GM11168 (cell line): ENCODE measurements around the gene SYNRG.
"Not testable (repeated sequence)": the region's sequence is repeated elsewhere in the genome, so short reads cannot be mapped to it uniquely, and the experiment has no call there.

Source experiments
- in situ Hi-C: fragments of 300-500 bp; cut with MboI; formaldehyde crosslinking; loops from one replicate; pipeline ENCODE4 v1.12.0; 2022; ENCODE audit warnings: low sequenced_read_pairs; ENCODE audit not compliant: unreplicated experiment

Gene SYNRG, protein sequence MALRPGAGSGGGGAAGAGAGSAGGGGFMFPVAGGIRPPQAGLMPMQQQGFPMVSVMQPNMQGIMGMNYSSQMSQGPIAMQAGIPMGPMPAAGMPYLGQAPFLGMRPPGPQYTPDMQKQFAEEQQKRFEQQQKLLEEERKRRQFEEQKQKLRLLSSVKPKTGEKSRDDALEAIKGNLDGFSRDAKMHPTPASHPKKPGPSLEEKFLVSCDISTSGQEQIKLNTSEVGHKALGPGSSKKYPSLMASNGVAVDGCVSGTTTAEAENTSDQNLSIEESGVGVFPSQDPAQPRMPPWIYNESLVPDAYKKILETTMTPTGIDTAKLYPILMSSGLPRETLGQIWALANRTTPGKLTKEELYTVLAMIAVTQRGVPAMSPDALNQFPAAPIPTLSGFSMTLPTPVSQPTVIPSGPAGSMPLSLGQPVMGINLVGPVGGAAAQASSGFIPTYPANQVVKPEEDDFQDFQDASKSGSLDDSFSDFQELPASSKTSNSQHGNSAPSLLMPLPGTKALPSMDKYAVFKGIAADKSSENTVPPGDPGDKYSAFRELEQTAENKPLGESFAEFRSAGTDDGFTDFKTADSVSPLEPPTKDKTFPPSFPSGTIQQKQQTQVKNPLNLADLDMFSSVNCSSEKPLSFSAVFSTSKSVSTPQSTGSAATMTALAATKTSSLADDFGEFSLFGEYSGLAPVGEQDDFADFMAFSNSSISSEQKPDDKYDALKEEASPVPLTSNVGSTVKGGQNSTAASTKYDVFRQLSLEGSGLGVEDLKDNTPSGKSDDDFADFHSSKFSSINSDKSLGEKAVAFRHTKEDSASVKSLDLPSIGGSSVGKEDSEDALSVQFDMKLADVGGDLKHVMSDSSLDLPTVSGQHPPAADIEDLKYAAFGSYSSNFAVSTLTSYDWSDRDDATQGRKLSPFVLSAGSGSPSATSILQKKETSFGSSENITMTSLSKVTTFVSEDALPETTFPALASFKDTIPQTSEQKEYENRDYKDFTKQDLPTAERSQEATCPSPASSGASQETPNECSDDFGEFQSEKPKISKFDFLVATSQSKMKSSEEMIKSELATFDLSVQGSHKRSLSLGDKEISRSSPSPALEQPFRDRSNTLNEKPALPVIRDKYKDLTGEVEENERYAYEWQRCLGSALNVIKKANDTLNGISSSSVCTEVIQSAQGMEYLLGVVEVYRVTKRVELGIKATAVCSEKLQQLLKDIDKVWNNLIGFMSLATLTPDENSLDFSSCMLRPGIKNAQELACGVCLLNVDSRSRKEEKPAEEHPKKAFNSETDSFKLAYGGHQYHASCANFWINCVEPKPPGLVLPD (N-terminal part only)

DNA sequence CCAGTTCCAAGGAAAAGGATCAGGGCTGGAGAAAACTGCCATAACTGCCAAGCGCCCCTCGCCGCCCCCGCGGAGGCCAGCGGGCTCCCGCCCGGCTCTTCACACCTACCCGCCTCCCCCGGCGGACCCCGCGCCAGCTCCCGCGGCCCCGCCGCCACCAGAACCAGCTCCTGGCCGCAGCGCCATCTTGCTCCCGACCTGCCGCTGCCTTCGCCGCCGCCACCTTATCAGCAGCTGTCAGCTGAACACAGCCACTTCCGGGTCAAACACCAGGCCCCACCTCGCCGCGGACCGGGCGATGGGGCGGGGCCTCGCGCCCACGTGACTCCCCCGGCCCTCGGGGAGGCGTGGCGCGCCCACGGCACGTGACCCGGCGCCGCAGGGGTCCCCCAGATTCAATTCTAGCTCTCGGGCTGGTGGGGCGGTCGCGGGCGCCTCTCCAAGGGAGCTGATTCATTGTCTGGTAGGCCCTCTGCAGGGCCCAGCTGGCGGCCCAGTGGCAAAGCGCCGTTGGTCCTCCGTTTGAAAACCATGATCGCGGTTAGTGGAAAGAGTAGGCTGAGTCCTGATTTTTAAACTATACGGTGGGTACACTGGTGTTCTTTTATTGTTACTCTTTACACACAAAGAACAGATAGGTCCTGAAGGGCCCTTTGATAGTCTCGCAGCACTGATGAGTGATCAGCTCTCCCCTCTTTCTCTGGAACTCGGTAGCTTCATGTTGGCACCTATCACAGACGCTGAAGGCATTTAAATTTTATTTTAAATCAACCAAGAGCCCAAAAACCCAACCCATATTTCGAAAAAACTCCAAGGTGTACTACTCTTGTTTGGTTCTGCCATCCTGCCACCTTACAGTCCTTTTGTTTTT is at the start of gene SYNRG:
Gene SYNRG, minus strand, starts transcription at position 249 of the 871 bp plus-strand sequence. Its CDS starts 63 bp downstream, at position 186.
- in situ Hi-C loops: no loop called here

DNA sequence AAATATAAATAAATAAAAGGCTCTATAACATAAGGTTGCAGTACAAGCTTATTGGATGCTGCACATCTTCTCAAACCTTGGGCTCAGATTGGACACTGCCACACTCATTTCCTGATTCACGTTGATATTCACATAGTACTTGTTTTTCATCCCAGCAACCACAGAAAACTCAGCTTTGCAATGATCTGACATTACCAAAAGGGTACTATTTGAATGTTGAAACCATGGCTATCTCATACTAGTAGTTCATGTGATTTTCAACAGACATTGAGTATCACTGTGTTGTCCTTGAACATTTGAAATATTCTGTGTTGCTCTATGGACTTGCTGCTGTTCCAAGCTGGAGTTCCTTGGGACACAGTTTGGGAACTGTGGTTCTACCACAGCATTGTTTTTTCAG is 48.0 kb upstream of the SYNRG start:
- in situ Hi-C loops: no loop called here

DNA sequence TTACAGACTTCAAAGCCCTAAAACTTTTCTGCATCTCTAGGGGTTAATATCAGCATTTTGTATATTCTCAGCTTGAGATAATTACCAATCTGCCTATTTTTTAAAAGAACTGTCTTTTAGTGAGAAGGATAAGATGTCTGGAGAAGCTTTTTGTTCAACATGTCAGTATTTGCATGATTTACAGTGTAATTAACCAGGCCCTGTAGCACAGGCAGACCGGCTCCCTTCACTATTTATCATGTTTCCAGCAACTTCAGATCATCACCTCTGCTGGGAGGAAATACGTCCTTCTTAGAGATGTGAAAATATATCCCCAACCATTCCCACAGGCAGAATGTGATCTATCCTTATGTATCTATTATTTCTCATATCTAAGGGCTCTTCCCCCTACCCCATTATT is 42.6 kb upstream of the SYNRG start:
- in situ Hi-C loops: no loop called here

DNA sequence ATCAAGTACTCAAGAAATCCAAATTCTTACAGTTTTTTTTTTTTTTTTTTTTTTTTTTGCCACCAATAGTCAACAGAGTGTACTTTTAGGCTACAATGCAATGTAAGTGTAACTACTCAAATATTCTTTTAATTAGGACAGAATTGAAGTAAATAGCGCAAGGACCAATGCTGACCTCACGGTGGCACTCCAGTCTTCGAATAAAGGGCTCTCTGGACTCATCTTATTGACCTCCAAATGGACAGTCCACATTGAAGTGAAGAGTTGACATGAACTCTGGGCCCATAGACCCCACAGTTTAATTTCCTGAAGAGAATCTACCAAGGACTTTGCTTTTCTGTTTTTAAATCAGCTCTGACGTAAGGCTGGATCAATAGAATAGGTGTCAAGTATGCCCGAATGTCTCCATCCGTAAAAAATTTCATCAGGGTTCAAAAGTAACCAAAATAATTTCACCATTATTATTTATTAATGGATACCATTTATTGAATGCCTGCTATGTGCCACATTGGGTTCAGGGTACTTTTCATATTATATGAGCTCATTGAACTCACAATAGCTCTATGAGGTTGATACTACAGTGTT is 41.3 kb upstream of the SYNRG start:
- in situ Hi-C loops: no loop called here

DNA sequence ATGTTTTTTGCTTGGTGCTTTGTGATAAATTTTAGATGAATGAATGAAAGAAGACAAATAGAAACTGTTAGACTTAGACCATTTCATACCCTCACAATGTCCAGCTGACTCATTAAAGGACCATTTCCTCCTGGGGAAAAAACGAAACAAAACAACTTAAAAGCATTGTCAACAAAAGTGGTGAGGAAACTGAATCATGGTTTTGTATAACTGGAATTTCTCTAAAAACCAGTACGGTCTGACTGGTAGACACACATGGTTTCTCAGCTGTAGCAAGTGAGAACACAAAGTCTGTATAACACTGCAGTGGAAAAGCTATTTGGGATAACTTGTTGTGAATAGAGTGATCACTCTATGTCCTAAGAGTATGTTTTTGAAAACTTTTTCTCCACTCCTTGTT is 39.3 kb upstream of the SYNRG start:
- in situ Hi-C loops: no loop called here

DNA sequence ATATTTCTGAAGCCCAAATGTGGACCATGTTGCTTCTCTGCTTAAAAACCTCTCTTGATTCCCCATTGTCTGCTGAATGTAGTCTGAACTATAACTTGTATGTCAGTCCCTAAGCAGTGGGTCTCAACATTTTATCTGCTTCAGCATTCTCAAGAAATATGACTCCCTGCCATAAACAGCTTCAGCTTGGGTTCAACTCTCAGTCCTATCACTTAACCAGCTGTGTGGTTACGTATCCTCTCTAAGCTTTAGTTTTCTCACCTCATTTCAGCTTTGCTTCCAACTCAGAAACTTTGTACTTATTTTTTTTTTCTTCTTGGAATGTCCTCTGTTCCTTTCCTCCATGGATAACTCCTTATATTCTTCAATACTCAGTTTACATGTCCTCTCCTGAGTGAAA is 38.6 kb upstream of the SYNRG start:
- in situ Hi-C loops: no loop called here

DNA sequence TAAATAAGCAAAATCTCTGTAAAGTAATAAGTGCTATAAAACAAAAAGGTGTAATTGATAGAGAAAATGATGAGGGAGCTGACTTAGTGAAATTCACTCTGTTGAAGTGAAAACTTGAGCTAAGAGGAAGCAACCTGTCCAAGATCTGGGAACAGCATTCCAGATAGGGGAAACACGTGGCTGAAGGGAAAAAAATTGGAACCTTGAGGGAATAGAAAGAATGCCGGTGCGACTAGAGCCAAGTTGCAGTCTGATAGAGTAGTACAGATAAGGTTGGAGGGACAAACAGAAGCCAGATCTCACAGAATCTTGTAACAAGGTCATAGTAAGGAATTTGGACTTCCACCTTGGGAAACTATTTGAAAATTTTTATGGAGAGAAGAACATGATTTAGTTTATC is 34.7 kb upstream of the SYNRG start:
- in situ Hi-C loops: no loop called here

DNA sequence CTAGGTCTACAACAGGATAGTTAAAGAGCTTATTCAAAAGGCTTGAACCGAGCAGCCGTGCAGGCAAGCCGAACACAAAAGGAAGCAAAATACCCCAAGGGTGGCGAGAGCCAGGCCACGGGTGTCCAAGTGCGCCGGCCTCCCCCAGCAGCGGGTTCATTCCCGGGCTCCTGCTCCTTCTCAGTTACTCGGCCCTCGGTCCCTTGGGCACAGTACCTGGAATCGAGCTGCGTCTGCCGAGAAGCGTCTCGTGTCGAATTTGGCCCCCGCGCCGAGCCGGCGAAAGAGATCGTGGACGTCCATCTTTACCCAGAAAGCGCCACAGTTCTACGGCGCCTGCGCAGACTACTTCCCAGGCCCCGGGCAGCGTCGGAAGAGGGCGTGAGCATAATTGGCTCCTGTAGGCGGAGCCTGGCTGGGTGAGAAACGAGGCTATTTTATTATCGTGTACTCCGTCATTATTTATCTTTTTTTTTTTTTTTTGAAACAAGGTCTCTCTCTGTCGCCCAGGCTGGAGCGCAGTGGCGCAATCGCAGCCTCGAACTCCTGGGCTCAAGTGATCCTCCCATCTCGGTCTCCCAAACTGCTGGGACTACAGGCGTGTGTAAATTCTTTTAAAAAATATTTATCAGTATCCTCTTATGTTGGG is 34.0 kb upstream of the SYNRG start, which contains the start of gene DDX52:
Gene DDX52, minus strand, starts transcription at position 329 of the 649 bp plus-strand sequence. Its CDS starts 26 bp downstream, at position 303.
- in situ Hi-C loops: no loop called here

DNA sequence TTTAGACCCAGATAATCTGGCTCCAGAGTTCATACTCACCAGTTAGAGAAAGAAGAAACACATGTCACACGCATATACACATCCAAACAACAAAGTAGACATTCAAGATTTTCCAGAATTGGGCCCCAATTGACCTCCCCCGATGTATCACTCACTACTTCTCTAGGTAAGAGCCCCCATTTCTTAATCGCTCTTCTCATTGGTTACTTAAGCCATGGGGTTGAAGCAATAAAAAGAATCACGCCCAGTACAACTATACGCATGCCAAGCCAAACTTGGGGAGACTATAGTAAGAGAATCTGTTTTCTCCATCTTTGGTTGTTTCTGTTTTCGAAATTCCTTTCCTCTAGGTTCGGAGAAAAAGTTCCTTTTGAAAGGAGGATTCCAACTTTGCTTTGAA is 33.5 kb upstream of the SYNRG start:
- in situ Hi-C loops: no loop called here

DNA sequence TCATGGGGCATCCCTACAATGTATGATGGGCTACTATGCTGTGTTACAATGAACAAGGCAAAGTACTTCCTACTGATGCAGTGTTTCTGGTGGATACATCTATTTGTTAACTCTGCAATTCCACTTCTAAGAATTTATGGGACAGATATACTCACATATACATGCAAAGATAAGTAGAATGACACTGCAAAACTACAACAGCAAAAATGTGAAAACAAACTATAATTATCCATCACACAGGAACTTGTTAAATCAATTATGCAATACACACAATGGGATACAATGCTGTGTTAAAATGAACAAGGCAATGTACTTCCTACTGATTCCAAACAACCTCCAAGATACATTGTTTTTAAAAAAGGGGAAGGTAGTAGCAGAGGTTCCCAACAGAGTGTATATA is 30.8 kb upstream of the SYNRG start:
- in situ Hi-C loops: no loop called here

DNA sequence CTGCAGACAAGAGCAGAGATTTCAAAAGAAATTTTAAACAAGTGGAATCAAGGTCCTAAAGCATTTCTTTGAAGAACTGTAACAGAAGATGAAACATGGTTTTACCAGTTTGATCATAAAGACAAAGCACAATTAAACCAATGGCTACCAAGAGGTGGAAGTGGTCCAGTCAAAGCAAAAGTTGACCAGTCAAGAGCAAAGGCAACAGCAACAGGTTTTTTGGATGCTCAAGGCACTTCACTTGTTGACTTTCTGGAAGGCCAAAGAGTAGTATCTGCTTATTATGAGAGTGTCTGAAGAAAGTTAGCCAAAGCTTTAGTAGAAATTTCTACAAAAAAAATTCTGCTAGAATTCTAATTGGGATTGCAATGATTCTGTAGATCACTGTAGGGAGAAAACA is 28.7 kb upstream of the SYNRG start:
- in situ Hi-C loops: no loop called here

DNA sequence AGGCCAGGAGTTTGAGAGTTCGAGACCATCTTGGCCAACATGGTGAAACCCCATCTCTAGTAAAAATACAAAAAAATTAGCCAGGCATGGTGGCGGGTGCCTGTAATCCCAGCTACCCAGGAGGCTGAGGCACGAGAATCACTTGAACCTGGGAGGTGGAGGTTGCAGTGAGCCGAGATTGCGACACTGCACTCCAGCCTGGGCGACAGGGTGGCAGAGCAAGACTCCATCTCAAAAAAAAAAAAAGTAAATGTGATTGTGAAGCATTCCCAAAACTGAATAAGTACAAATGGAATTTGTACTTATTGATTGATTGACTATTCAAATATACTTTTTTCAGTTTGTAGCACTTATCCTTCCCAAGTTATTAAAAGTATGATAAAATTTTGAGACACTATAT is 7.2 kb upstream of the SYNRG start:
- in situ Hi-C loops: not testable (repeated sequence)

DNA sequence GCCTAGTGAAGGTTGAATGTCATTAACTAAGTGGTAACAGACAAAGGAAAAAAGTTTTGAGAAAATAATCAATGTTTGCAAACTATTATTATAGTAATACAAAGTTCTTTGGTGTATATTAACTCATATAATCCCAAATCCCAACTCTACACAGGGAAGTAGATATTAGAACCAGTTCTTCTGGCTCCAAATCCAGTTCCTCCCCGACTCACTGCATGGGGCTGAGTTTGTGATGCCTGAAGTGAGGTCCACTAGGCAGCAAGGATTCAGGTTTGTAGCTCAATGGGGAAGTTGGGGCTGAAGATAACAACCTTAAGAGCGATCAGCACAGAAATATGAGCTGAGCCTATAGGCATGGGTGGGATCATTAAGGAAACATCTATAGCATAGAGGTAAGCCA is 5.6 kb upstream of the SYNRG start:
- in situ Hi-C loops: no loop called here

DNA sequence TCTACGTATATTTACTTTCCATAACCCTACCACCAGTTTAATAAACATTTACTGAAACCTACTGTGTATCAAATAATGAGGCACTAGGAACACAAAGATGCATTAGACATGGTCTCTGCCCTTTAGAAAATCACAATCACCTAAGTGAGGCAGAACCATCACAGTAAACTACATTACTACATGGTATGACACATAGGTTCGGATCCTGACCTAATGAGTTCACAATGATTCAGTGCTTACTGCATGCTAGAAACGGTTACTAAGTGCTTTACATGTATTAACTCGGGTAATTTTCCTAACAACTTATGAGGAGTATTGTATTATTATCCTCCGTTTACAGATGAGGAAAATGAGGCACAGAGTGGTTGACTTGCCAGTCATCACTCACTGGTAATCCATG is 5.2 kb upstream of the SYNRG start:
- in situ Hi-C loops: no loop called here

DNA sequence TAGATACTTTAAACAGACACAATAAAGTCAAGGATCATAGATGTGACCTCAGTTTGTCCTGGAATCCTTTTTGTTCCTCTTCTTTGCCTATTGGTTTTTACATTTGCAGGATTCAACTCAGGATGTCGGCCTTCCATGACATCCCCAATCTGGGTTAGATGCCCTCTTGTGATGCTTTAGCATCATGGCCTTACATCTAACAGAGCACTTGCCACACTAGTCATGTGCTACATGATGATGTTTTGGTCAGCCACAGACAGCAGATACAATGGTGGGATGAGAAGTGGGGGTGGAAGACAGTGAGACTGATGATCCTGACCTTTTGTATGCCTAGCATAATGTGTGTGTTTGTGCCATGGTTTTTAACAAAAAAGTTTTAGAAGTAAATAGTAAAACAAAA is 1.8 kb upstream of the SYNRG start:
- in situ Hi-C loops: no loop called here

DNA sequence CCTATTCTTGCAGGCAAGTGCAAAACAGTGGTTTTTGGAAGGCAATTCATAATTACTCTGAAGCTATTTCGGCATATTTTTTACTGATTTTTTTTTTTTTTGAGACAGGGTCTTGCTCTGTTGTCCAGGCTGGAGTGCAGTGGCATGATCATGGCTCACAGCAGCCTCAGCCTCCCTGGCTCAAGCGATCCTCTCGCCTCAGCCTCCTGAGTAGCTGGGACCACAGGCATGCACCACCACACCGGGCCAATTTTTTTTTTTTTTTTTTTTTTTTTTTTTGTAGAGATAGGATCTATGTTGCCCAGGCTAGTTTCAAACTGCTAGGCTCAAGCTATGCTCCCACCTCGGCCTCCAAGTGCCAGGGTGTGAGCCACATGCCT is 813 bp upstream of the SYNRG start:
- in situ Hi-C loops: not testable (repeated sequence)

DNA sequence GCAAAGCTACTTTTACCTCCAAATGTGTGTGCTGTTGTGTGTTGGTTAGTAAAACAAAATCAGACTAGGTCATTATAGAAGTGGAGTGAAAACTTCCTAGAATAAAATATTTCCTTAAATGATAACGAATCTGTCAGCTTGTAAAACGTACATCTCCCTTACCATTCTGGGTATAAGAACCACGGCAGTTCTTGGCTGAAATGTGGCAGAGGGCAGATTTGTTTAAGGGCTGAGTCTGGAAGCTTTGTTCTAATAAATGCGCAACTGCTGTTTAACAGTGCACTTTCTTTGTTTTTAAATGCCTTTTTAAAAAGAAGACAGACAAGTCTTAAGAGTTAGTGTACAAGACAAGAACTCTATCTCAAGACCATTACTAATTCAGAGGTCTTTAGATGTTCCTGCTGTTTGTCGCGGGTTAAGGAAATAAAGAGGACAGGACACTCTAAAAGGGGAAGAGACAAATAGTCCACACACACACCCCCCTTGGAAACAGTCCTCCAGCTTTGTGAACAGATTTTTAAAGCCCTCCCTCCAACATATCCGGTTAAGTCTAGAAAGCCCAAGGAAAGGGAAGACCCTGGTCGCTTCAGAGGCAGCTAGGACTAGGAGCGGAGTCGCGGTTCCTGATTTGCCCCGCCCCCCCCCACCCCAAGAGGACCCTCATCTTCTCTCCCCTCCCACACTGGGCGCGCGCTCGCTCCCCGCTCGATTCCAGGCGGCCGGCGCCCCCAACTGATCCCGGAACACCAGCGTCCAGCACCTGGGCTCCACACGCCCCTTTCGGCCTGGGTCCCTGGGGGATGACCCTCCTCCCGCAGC is 658 bp downstream of the SYNRG start:
- in situ Hi-C loops: no loop called here
